IMR-90 (cell line): Measurements from ENCODE around the gene DDX41.

ENCODE experiments used
- BHLHE40 ChIP-seq: fragments of 150-350 bp; IDR thresholded peaks from 2 replicates; pipeline ENCODE4 v1.6.1; 2016; ENCODE audit warnings: mild to moderate bottlenecking, low read depth, low read length
- CEBPB ChIP-seq: IDR thresholded peaks from 2 replicates; pipeline ENCODE4 v1.6.1; 2012; ENCODE audit warnings: low read depth, low read length, improper control_type of control experiment
- CHD1 ChIP-seq: IDR thresholded peaks from 2 replicates; pipeline ENCODE4 v1.6.1; 2012; ENCODE audit warnings: low read depth, low read length, improper control_type of control experiment
- CTCF ChIP-seq: conservative IDR thresholded peaks from 2 replicates; pipeline ENCODE4 v1.5.1; 2012; ENCODE audit warnings: mild to moderate bottlenecking, low read depth, low read length, improper control_type of control experiment
- ELK1 ChIP-seq: fragments of 150-350 bp; IDR thresholded peaks from 2 replicates; pipeline ENCODE4 v1.6.1; 2016; ENCODE audit warnings: low read depth, mild to moderate bottlenecking, low read length, moderate library complexity, borderline replicate concordance
- FOS ChIP-seq: fragments of 150-350 bp; IDR thresholded peaks from 2 replicates; pipeline ENCODE4 v1.6.1; 2016; ENCODE audit warnings: low read depth, low read length
- MAFK ChIP-seq: IDR thresholded peaks from 2 replicates; pipeline ENCODE4 v1.6.1; 2012; ENCODE audit warnings: low read depth, low read length, improper control_type of control experiment
- MAZ ChIP-seq: IDR thresholded peaks from 2 replicates; pipeline ENCODE4 v1.6.1; 2012; ENCODE audit warnings: low read depth, mild to moderate bottlenecking, low read length, improper control_type of control experiment, moderate library complexity, borderline replicate concordance
- MXI1 ChIP-seq: IDR thresholded peaks from 2 replicates; pipeline ENCODE4 v1.6.1; 2012; ENCODE audit warnings: low read depth, mild to moderate bottlenecking, low read length, moderate library complexity, borderline replicate concordance
- POLR2A ChIP-seq: IDR thresholded peaks from 2 replicates; pipeline ENCODE4 v1.6.1; 2012; ENCODE audit warnings: mild to moderate bottlenecking, low read depth, low read length
- RAD21 ChIP-seq: IDR thresholded peaks from 2 replicates; pipeline ENCODE4 v1.6.1; 2012; ENCODE audit warnings: low read length, improper control_type of control experiment
- RFX5 ChIP-seq: IDR thresholded peaks from 2 replicates; pipeline ENCODE4 v1.8.0; 2012; ENCODE audit warnings: low read depth, mild to moderate bottlenecking, low read length, moderate library complexity
- SMC3 ChIP-seq: fragments of 150-350 bp; IDR thresholded peaks from 2 replicates; pipeline ENCODE4 v1.6.1; 2016; ENCODE audit warnings: low read depth, mild to moderate bottlenecking, antibody characterized with exemption, low read length, moderate library complexity
- USF2 ChIP-seq: fragments of 150-350 bp; IDR thresholded peaks from 2 replicates; pipeline ENCODE4 v1.6.1; 2017; ENCODE audit warnings: mild to moderate bottlenecking, antibody characterized with exemption, low read length, low read depth

GRCh38 chr5:177520271-177520670 is 3.5 kb upstream of the DDX41 start:
- TF ChIP-seq POLR2A = no peak
- no peak for TF ChIP-seq MAFK
- TF ChIP-seq CTCF = no peak
- TF ChIP-seq RAD21 = no peak
- no peak for TF ChIP-seq FOS
- TF ChIP-seq MAZ = no peak
- TF ChIP-seq ELK1 = no peak
- TF ChIP-seq BHLHE40 = no peak
- TF ChIP-seq CEBPB = no peak
- no peak for TF ChIP-seq SMC3
- no peak for TF ChIP-seq MXI1
- no peak for TF ChIP-seq CHD1
- TF ChIP-seq RFX5 = no peak
- no peak for TF ChIP-seq USF2
